Stimulated activated CD4-positive, alpha-beta T cell treated with anti-CD3 and anti-CD28 coated beads, Interleukin-1b, Interleukin-23, amount 100 ng/mL, for 48 hours (primary cell): ENCODE results near the gene ANKRD63.

Experiments
- DNase-seq: peaks from one replicate; pipeline ENCODE4 v3.0.0-alpha.2; 2020

ANKRD63 gene, protein sequence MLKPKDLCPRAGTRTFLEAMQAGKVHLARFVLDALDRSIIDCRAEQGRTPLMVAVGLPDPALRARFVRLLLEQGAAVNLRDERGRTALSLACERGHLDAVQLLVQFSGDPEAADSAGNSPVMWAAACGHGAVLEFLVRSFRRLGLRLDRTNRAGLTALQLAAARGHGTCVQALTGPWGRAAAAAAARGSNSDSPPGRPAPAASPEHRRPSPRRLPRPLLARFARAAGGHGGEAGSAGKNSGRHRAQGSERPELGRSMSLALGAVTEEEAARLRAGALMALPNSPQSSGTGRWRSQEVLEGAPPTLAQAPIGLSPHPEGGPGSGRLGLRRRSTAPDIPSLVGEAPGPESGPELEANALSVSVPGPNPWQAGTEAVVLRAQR

DNA sequence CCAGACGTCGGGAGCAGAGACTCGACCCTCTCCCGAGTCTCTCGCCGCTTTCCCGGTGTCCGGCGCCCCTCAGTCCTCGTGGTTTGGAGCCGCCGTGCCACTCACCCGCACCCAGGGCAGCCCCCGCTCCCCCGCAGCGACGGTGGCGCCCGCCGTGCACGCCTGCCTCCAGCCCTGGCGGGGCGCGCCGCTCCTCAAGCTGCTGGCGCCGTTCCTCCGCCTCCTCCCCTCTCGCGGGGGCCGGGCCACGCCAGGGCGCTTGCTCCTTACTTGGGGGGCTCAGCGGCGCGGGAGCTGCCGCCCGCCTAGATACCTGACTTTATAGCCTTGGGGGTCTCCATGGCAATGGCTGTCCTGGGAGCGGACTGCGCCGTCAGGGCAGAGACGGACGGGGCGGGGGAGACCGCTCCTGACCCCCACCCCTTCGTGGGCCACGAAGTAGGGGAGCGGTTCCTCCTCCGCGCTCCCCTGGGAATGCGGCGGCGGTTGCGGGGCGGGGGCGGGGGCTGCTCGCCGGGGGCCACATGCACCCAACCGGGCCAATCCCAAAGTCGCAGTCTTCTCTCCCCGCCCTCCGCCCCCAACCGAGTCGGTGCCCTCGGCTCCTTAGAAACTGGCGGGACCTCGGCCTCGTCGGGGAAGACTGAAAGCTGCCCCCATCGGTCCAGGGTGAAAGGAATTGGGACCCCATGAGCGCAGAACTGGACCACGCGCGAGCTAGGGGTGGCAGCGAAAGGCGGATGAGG, at the start of gene ANKRD63:
TSS of gene ANKRD63 (minus strand) at position 196 of the 746 bp plus-strand sequence. CDS start 478 bp downstream, outside the sequence.
- DNase-seq = no peak

DNA sequence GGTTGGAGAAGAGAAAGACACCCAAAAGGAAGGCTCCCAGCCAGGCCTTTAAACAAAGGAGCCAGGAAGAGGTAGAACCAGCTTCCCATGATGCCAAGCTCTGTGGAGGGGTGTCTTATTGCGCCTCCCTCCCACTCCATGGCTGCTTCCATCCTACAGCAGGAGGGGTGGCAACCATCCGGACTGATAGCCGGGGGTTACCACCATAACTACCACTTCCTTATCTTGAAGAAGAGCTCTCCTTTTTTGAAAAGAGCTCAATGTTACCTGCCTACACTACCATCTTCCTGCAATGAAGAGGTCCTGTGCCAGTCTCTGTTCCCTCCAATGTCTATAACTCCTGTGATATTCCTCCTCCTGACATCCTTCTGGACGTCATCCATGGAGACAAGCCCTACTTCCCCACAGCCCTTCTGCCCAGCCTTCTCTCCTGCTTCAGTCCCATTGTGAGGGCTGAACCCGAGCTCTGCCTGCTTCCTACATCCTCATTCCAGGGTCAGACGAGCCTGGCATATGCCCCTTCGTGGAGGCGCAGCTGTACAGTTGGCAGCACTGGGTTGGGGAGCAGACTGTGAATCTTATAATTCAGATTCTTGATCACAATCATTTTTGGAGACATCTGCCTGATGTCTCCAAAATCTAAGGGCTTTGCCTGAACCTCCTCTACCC, 49.4 kb upstream of the ANKRD63 start:
- DNase-seq = no peak

DNA sequence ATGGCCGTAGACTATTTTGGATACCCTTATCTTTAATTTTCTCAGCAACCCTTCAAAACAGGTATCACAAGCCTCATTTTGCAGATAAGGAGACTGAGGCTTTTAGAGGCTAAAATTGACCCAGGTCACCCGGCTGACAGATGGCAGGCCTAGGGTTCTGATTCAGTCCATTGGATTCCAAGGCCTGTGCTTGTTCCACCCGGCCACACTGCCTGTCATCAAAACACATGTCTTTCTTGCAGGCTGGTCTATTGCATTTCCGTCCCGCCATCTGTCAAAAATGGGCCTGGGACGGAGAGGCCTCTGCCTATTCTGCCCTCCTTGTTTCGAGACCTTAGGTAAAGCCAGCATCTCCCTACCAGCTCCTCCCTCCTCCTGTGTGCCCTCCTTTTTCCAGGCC, 48.8 kb upstream of the ANKRD63 start:
- DNase-seq = no peak

DNA sequence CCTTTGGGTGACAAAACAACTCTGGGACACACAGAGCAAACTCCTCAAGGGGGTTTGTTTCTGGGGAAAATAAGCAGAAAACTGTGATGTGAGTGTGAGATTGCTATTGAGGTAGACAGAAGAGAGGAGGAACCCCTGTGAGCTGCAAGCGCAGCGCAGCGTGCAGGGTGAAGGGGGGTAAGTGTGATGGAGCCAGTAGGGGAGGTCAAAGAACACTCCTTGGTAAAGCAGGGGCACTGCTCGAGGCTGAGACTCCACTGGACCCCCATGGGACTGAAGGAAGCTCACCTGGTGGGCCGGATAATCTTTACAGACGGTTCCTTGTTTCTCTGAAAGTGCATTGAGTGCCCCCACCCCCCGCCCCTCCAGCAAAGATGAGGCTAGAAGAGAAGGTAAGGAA, 48.2 kb upstream of the ANKRD63 start:
- no peak for DNase-seq

DNA sequence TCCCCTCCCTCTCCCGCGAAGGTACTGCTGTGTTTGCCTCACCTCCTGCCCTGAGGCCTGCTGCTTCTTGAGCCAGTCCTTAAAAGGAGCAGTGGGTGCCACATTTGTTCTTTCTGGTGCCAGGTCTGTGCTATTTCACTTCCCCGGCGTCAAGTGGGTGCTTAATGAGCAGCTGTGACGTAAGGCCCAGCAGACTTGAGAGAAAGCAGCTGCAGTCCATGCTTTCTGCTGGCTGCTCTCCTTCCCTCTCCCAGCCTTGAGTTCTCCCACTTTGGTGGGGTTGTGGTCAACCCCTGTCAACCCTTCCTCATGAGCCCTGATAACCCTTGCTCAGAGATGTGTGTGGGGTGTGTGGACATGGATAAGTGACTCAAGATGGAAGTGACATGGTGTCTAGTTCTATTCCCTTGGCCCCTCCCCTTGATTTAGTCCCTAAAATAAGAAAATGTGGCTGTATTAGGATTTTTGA, 47.5 kb upstream of the ANKRD63 start:
- DNase-seq = no peak

DNA sequence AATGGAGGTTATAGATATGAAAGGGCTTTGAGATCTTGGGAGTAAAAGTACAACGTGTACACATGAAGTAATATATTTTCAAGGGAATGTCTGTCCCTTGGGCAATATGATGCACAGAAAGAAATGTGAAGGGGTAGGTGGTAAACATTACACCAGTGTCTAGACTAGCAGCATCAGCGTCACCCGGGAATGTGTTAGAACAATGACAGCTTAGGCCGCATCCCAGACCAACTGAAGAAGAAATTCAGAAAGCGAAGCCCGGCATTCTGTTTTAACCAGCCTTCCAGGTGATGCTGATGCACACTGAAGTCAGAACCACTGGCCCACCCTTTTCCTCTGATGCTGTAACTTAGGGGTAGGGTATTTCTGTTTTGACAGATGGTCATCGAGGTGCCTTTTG, 46.9 kb upstream of the ANKRD63 start:
- DNase-seq = no peak

DNA sequence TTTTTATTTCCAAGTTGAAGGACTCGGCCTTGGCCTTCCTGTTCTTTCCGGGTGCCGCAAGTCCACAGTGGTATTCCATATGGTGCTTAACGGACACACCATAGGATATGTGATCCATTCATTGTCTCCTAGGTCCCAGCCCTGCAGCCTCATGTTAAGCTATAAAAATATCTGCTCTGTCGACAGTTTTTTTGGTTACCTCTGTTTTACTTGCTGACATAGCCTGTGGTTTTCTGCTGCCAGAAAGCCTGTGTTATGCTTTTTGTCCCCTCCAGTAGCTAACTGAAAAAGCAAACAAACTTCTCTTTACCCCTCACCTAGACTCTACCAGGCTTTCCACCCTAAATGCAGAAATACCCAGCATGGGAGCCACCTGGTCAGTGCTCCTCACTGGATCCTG, 45.9 kb upstream of the ANKRD63 start:
- DNase-seq = no peak

DNA sequence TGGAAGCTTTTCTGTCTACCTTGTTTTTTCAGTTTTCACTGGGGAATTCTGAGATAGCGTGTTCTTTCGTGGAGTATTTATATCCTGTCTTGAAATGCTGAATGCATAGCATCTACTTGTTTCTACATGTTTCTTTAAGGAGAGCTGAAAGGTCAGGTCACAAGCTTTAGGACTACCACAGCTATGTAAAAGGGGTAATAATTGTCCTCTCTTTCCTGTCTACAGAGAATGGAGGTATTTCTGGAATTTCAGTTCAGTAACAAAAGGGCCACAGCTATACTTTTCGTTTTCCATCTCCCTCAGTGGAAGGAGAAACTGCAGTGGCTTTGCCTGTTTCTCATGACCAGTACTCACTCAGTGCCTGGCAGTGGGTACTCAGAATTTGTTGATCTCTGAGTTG, 45.3 kb upstream of the ANKRD63 start:
- no peak for DNase-seq

DNA sequence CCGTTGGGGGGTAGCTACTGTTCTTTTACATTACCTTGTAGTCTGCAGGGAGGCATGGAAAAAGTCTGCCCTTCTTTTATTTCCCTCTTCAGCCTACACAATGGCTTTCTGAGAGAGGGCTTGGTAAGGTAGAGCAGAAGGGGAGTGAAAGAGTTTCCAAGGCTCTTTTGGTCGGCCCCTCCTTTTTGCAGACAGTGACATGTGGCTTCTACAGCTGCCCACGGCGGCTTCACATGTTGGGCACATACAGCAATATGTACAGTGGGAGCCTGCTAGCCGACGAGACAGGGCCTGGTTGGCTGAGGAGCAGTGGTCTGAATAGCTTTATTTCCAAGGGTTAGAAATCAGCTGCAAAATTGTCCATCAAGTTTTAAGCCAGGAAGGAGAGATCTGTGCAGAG, 44.6 kb upstream of the ANKRD63 start:
- no peak for DNase-seq

DNA sequence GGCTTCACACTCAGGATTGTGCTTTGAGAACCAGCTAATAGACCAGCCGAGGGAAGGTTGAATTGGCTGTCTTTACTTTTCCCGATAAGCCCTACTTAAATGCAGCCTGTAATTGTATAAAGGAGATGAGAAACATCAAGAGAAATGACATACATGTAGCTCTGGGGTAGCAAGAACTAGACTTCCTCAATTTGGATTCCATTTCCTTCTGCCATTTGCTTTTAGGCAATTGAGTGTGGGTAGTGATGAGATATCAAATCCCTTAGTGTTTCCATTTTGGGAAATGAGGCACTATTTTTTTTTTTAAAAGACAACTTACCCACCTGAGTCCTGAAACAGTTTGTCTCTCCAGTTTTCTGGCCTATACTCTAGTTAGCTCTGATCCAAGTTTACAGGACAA, 42.8 kb upstream of the ANKRD63 start:
- no peak for DNase-seq

DNA sequence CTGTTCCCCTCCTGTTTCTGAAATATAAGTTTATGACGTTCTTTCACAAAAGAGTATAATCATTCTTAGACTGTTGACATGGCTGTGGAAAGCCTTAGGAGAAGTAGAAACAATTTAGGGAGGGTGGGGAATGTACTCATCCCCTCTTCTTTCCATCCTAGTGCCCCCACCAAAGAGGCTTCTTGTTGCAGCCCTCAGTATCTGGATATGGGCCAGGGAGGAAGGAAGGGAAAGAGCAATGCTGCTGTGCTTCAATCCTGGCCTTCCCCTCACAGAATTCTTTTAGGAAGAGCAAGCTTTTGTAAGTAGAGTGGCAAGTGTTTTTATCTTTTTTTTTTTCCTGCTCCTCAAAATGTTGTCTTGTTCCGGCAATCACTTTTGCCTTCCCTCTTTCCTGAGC, 42.3 kb upstream of the ANKRD63 start:
- no peak for DNase-seq

DNA sequence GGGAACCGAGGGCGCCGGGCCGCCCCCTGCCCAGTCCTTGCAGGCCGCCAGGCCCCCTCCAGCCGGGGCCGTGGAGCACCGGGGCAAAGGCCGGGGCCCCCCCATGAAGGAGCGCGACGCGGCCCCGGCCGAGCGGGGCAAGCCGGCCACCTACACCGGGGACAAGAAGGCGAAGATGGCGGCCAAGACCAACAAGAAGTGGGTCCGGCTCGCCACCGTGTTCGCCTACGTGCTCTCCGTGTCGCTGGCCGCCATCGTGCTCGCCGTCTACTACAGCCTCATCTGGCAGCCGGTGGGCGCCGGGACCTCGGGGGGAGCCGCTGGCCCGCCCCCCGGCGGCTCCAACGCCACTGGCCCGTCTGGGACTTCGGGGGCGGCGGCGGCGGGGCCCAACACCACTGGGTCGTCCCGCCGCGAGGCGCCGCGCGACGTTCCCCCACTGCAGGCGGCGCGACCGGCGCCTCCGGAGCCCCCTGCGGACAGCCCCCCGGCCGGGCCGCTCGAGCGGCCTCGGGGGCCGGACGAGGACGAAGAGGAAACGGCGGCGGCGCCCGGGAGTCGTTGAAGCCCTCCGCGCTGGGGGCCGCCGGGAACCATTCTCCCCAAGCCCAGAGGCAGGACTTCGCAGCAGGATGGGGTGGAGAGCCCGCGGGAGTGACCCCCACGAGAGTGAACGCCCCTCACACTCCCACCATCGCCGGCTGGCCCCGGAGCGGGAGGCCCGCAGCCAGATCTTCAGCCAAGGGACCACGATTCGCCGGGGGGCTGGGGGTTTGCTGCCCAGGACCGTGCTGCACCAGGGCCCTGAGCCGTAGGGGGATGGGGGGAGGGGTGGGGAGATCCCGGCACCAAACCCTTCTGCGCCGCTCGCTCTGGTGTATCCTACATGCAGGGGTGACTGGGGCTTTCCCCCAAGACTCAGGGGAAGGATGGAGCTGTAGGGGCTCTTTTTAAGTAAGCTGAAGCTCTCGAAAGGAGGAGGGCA, 41.4 kb upstream of the ANKRD63 start:
- no peak for DNase-seq

DNA sequence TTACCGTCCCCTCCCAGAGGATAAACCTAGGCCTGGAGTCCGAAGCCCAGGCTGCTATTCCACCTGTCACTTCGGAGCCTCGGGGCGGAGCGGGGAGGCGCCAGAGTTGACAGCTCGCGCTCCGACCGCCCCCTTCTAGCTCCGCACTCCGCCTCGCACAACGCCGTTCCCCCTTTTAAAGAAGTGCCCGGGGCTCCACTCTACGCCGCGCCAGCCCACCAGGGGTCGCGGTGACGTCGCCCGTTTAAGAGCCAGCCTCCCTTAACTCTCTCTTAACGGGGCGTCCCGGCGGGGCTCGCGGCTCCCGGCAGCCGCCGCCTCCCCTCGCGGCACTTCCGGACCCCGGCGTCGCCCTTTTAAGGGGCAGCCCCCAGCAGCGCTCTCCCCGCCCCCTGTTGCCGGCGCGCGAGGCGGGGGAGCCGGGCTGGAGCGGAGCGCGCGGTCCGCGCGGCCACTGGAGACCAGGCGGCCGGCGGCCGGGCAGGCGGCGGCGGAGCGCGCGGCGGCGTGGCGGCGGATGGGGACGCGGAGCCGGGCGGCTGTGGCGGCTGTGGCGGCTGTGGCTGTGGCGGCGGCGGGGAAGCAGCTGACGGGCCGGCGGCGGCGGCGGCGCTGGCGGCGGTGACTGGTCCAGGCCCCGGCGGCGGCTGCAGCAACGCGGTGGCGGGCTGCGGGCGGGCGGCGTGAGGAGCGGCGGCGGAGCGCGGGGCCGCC, 40.5 kb upstream of the ANKRD63 start, which contains the start of gene INAFM2:
TSS of gene INAFM2 (plus strand) at position 454 of the 714 bp plus-strand sequence. CDS start 364 bp downstream, outside the sequence.
- DNase-seq = peak; percentile 87

DNA sequence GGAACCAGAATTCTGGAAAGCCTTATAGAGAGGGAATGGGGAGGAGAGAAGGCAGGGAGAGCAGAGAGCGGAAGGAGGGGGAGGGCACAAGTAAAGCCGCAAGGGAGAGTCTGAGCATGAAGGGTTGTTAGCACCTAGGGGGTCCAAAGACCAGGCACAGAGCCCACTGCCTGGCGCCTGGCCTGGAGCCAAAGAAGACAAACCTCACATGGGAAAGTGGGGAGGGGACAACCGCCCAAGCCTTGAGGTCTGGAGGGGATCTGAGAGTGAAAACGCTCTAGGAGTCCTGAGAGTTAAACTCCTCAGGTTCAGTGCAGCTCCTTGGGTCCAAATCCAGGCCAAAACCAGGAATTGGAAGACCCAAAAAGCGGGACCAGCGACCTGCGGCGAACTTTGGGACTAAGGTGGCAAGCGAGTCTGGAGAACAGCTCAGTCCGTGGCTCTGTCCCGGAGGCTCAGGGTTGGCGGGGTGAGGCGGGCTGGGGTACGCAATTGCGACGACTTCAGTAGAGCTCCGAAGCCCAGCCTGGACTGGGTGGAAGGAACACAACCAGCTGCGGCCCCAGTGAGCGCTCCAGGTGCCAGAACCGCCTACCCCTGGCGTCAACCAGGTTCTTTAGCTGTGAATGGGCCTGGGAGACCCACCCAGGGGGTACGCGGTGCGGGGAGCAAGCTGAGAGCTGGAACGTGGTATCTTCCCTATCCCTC, 39.8 kb upstream of the ANKRD63 start:
- no peak for DNase-seq

DNA sequence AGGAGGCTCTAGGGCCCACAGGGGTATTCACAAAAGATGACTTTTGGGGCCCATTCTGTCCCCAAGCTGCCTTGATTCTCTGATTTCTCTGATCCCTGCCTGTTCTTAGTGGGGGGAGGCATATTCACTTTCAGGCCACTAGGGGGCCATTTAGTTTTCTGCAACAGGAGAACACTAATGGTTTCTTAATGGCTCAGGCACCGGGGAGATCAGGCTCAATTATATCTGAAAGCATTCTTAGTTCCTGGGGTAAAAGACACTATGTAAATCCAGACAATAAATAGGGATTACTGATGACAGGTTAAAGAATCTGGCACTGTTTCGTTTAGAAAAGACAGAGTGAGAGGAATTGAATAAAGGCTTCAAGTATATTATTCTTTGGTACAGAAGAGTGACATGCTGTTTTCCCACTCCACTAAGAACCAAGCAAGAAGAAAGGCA, 38.1 kb upstream of the ANKRD63 start:
- peak; percentile 55 for DNase-seq

DNA sequence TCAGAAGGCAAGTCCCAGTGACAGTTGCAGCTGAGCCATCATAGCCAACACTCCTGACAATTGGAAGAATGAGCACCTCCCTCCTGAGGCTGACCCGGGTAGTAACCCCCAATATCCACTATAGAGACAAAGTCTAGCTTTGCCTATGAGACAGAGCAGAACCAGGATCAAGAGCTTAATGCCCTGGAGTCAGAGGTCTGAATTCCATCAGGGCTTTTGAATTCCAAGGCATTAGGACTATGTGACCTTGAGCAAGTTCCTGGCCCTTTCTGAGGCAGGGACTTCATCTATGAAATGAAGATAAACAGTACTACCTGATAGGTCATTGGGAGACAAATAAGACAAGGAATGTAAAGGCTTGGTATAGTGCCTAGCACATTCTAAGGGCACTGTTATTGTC, 37.5 kb upstream of the ANKRD63 start:
- no peak for DNase-seq

DNA sequence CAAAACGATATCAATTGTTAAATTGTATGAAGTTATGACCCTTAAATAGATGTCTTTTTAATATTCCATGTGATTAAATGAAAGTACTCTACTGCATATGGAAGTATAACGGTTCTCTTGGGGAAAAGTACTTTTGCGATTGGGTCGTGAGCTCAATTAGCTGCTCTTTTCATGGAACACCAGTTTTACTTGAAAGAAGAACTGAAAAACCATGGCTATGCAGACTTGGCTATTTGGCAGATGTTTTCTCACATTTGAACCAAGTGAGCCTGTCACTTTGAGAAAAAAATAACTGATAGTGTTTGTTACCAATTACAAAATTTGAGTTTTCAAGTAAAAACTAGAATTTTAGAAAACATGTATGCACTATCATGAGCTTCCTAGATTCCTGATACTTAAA, 34.7 kb upstream of the ANKRD63 start:
- no peak for DNase-seq

DNA sequence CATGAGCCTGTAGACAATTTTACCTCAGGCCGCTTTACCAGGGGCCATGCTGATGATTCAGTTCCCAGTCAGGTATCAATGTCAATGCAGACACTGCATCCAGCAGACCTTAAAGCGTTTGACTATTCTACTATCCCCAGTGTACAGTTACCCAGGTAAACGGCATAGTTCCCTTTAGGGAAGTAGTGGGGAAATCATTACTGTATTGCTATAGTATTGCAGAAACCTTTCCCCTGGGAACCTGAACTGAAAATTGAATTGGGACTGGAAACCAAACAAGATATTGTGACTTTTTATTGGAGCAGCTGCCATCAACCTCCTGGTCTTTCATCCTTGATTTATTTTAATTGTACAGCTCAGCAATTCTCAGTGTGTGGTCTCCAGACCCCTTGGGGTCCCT, 34.1 kb upstream of the ANKRD63 start:
- DNase-seq = no peak

DNA sequence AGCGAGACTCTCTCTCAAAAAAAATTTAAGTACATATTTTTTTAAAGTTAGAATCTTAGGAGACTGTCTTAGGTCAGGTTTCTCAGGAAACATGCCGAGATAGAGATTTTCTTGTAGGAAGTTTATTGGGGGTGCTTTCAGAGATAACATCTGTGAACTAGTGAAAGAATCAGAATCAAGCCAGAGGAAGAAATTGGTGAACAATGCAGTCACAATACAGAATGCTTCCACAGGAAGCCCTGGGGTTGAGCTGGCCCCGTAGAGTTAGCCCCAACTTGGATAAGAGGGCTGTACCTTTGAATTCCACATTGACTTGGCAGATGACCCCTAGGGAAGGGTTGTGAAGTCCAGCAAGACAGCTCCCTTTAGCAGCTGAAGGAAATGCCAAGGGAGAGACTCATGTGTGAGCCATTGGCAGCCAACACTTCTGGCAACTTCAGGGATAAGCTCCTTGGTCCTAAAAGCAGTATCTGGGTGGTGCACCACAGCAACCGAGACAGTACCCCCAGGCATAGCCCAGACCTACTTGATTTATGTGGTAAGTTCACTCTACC, 31.9 kb upstream of the ANKRD63 start:
- no peak for DNase-seq
